Measurements from ENCODE around the gene NDUFAF4. TPM values are rescaled to one million over a fixed set of nuclear protein-coding genes. Genes with fewer than 3 reads are reported as not detected.
A peak's percentile ranks its signal among the peaks of the same experiment; 100 is the strongest.

The NDUFAF4 gene
- total and polyA plus RNA-seq, 2 experiments from 2014 or later: 19.5 to 79.3 TPM

- H3K36me3 ChIP-seq: peaks cover 13% of the 10 kb centered on the region
- no peak for TF ChIP-seq CTCF (IDR thresholded peaks at IDR 0.05; ENCODE audit: low read depth, low read length)
- no peak overlapping the region for H3K27ac ChIP-seq
Observed at GRCh38 chr6:96899451-96899998, 1.8 kb upstream of the NDUFAF4 start.

GRCh38 chr6:96899019-96899418, 1.3 kb upstream of the NDUFAF4 start:
- peak; percentile 30 for TF ChIP-seq CTCF (IDR thresholded peaks at IDR 0.05; ENCODE audit: low read depth, low read length)
- no peaks in the 10 kb centered on the region for H3K27me3 ChIP-seq
- H3K36me3 ChIP-seq: peaks cover 17% of the 10 kb centered on the region
- no peaks in the 10 kb centered on the region for H3K9me3 ChIP-seq (ENCODE audit: low read depth)
- DNase-seq (ENCODE audit: low read depth in 1 of 2, low spot score in 1 of 2): peak; percentile 15 to 57
- peaks cover 9% of the 10 kb centered on the region for H3K4me1 ChIP-seq (ENCODE audit: low read depth)
- H3K27ac ChIP-seq: peak overlapping the region; percentile 94
- H3K4me3 ChIP-seq: peak overlapping the region; percentile 58

More at GRCh38 chr6:96899451-96899998, 1.8 kb upstream of the NDUFAF4 start:
- Histone ChIP-seq H3K27me3 (no peaks in the 10 kb centered on the region), H3K4me1 (ENCODE audit: low read depth) (peaks cover 9% of the 10 kb centered on the region), H3K9me3 (ENCODE audit: low read depth) (no peaks in the 10 kb centered on the region), H3K4me3 (no peak overlapping the region)
- DNase-seq (ENCODE audit: low read depth in 1 of 2, low spot score in 1 of 2): peak in 1 of 2 donors; percentile 3

GRCh38 chr6:96898241-96898851, 655 bp upstream of the NDUFAF4 start:
- Histone ChIP-seq H3K27ac (peak overlapping the region; percentile 94), H3K27me3 (no peaks in the 10 kb centered on the region), H3K4me1 (ENCODE audit: low read depth) (peaks cover 9% of the 10 kb centered on the region), H3K36me3 (peaks cover 21% of the 10 kb centered on the region), H3K9me3 (ENCODE audit: low read depth) (no peaks in the 10 kb centered on the region), H3K4me3 (peak overlapping the region; percentile 58)
- no peak for TF ChIP-seq CTCF (IDR thresholded peaks at IDR 0.05; ENCODE audit: low read depth, low read length)
- DNase-seq (ENCODE audit: low read depth in 1 of 2, low spot score in 1 of 2): peak in 1 of 2 donors; percentile 32

- Histone ChIP-seq H3K4me3 (no peak overlapping the region), H3K4me1 (ENCODE audit: low read depth) (no peaks in the 10 kb centered on the region), H3K27ac (no peak overlapping the region), H3K27me3 (no peaks in the 10 kb centered on the region), H3K36me3 (peaks cover 29% of the 10 kb centered on the region), H3K9me3 (ENCODE audit: low read depth) (no peaks in the 10 kb centered on the region)
- no peak for DNase-seq (ENCODE audit: low read depth in 1 of 2, low spot score in 1 of 2)
- TF ChIP-seq CTCF (IDR thresholded peaks at IDR 0.05; ENCODE audit: low read depth, low read length): no peak
Observed at GRCh38 chr6:96889146-96889545, 8.5 kb downstream of the NDUFAF4 start.

GRCh38 chr6:96888745-96889144, 8.9 kb downstream of the NDUFAF4 start:
- H3K36me3 ChIP-seq: peaks cover 25% of the 10 kb centered on the region
- no peak for DNase-seq (ENCODE audit: low read depth in 1 of 2, low spot score in 1 of 2)
- H3K27me3 ChIP-seq: no peaks in the 10 kb centered on the region
- H3K27ac ChIP-seq: no peak overlapping the region
- no peak overlapping the region for H3K4me3 ChIP-seq
- no peak for TF ChIP-seq CTCF (IDR thresholded peaks at IDR 0.05; ENCODE audit: low read depth, low read length)
- H3K9me3 ChIP-seq (ENCODE audit: low read depth): no peaks in the 10 kb centered on the region
- H3K4me1 ChIP-seq (ENCODE audit: low read depth): no peaks in the 10 kb centered on the region

Data from cardiac muscle cell (in vitro differentiated cells and primary cell).